HCT116 (cell line): ENCODE measurements around the gene HNRNPAB. TPM values are rescaled to one million over a fixed set of nuclear protein-coding genes. Genes with fewer than 3 reads are reported as not detected.

Experiments
- ATAC-seq: fragments of 200-7000 bp; cut with Tn5 transposase; 2 replicates; pipeline ENCODE4 v1.9.1; 2020; ENCODE audit warnings: mild to moderate bottlenecking, moderate library complexity
- BruUV-seq: library from RNA; stranded (reverse); fragments of 400-500 nt; replicated peaks from 2 replicates; lab custom pipeline; 2021; lab: Mats Ljungman, UMichigan
- CTCF ChIA-PET: fragments of 300-600 bp; sonication (Branson Sonifier 250); formaldehyde crosslinking; loops from one replicate; lab custom pipeline; 2021; ENCODE audit warnings: antibody characterized with exemption; lab: Charles Lee
- POLR2A ChIA-PET: fragments of 300-600, 350-600 bp; sonication (Branson Sonifier 250); formaldehyde crosslinking; loops from one replicate; lab custom pipeline; 2021; ENCODE audit warnings: antibody characterized with exemption; lab: Charles Lee
- RAD21 ChIA-PET, 2 experiments: fragments of 300-600 bp; sonication (Branson Sonifier 250); formaldehyde crosslinking; loops; one replicate each; lab custom pipeline; 2023; ENCODE audit warnings: low total read pairs in 2 of 2; ENCODE audit not compliant: uncharacterized antibody in 2 of 2, unreplicated experiment in 2 of 2, low non-redundant PET in 1 of 2; lab: Charles Lee
- DNase-seq: peaks from one replicate; pipeline ENCODE4 v3.0.0-alpha.2; 2010; ENCODE audit warnings: low read depth, low spot score
- H2AFZ ChIP-seq: fragments of 200-600 bp; shearing (Covaris generic), sonication (generic); 2 replicates; pipeline ENCODE4 v1.6.1; 2017; ENCODE audit warnings: low read depth, mixed run types, mixed read lengths, antibody characterized with exemption, low read length; ENCODE audit not compliant: poor library complexity, severe bottlenecking
- H3K27ac ChIP-seq: 2 replicates; pipeline ENCODE4 v1.5.1; 2012; ENCODE audit warnings: low read depth, low read length
- H3K27me3 ChIP-seq: fragments of 200-600 bp; sonication (generic); 2 replicates; pipeline ENCODE4 v1.6.1; 2016; ENCODE audit warnings: mixed run types, low read length, mixed read lengths; ENCODE audit not compliant: insufficient read depth
- H3K36me3 ChIP-seq, 2 experiments: fragments of 200-500 bp in 1 of 2; fragments of 200-600 bp in 1 of 2; sonication (Bioruptor generic) in 1 of 2; sonication (generic) in 1 of 2; 2 replicates each; pipeline versions ENCODE4 v1.5.1 to v1.6.1; 2014 to 2016; ENCODE audit warnings: low read length in 2 of 2, inconsistent platforms in 1 of 2, mixed read lengths in 1 of 2, mixed run types in 1 of 2; ENCODE audit not compliant: insufficient read depth in 2 of 2, control insufficient read depth in 1 of 2
- H3K4me1 ChIP-seq, 2 experiments: fragments of 200-600 bp in 1 of 2; sonication (generic) in 1 of 2; 2 replicates each; pipeline versions ENCODE4 v1.5.1 to v1.6.1; 2012 to 2017; ENCODE audit warnings: low read length in 2 of 2, inconsistent platforms in 1 of 2, mild to moderate bottlenecking in 1 of 2, mixed read lengths in 1 of 2, mixed run types in 1 of 2, moderate library complexity in 1 of 2; ENCODE audit not compliant: insufficient read depth in 2 of 2, control insufficient read depth in 1 of 2
- H3K4me2 ChIP-seq: fragments of 200-600 bp; sonication (generic); 2 replicates; pipeline ENCODE4 v1.6.1; 2017; ENCODE audit warnings: mixed run types, low read length, mixed read lengths
- H3K4me3 ChIP-seq, 2 experiments: fragments of 200-600 bp in 1 of 2; sonication (generic) in 1 of 2; replicated peaks in 1 of 2; 2 replicates each; pipeline ENCODE4 v1.5.1; 2011 to 2016; ENCODE audit warnings: low read length in 2 of 2, control low read depth in 1 of 2, low read depth in 1 of 2, mild to moderate bottlenecking in 1 of 2, mixed read lengths in 1 of 2, mixed run types in 1 of 2
- H3K79me2 ChIP-seq: fragments of 200-600 bp; sonication (generic); 2 replicates; pipeline ENCODE4 v1.6.1; 2017; ENCODE audit warnings: mild to moderate bottlenecking, mixed run types, low read length, moderate library complexity, mixed read lengths; ENCODE audit not compliant: insufficient read depth
- H3K9ac ChIP-seq: fragments of 200-600 bp; sonication (generic); 2 replicates; pipeline ENCODE4 v1.6.1; 2016; ENCODE audit warnings: low read length, mixed read lengths
- H3K9me2 ChIP-seq: fragments of 200-600 bp; sonication (generic), shearing (Covaris generic); 2 replicates; pipeline ENCODE4 v1.6.1; 2017; ENCODE audit warnings: mixed run types, mild to moderate bottlenecking, moderate library complexity; ENCODE audit not compliant: insufficient read depth
- H3K9me3 ChIP-seq, 2 experiments: fragments of 200-500 bp in 1 of 2; fragments of 200-600 bp in 1 of 2; sonication (Bioruptor generic) in 1 of 2; sonication (generic) in 1 of 2; 2 replicates each; pipeline ENCODE4 v1.6.1; 2014 to 2017; ENCODE audit warnings: low read length in 2 of 2, mixed read lengths in 2 of 2, inconsistent platforms in 1 of 2, low read depth in 1 of 2, mild to moderate bottlenecking in 1 of 2, mixed run types in 1 of 2, moderate library complexity in 1 of 2; ENCODE audit not compliant: control insufficient read depth in 1 of 2, insufficient read depth in 1 of 2
- H4K20me1 ChIP-seq: fragments of 200-600 bp; sonication (generic), shearing (Covaris generic); 2 replicates; pipeline ENCODE4 v1.6.1; 2017; ENCODE audit warnings: mixed run types, mild to moderate bottlenecking, moderate library complexity; ENCODE audit not compliant: insufficient read depth
- EGR1 ChIP-seq: IDR thresholded peaks from 2 replicates; pipeline ENCODE4 v1.6.1; 2012; ENCODE audit warnings: low read depth
- ELF1 ChIP-seq: IDR thresholded peaks from 2 replicates; pipeline ENCODE4 v1.6.1; 2012; ENCODE audit warnings: low read depth, borderline replicate concordance
- EZH2 ChIP-seq: fragments of 200-600 bp; sonication (generic); IDR thresholded peaks from 2 replicates; pipeline ENCODE4 v1.6.1; 2017; ENCODE audit warnings: antibody characterized with exemption, mixed run types
- JUND ChIP-seq: IDR thresholded peaks from 2 replicates; pipeline ENCODE4 v1.6.1; 2012
- POLR2A ChIP-seq: IDR thresholded peaks from 2 replicates; pipeline ENCODE4 v1.7.0; 2011; ENCODE audit warnings: borderline replicate concordance; ENCODE audit not compliant: insufficient read depth, insufficient read length; ENCODE audit errors: extremely low read depth
- POLR2AphosphoS5 ChIP-seq: IDR thresholded peaks from 2 replicates; pipeline ENCODE4 v1.6.1; 2011; ENCODE audit warnings: mild to moderate bottlenecking, low read depth, low read length, moderate library complexity
- RAD21 ChIP-seq: IDR thresholded peaks from 2 replicates; pipeline ENCODE4 v1.6.1; 2012; ENCODE audit warnings: low read depth, mild to moderate bottlenecking
- REST ChIP-seq: IDR thresholded peaks from 2 replicates; pipeline ENCODE4 v1.6.1; 2012; ENCODE audit warnings: low read depth
- SRF ChIP-seq: IDR thresholded peaks from 2 replicates; pipeline ENCODE4 v1.6.1; 2012; ENCODE audit warnings: low read depth
- TCF7L2 ChIP-seq: IDR thresholded peaks from 2 replicates; pipeline ENCODE4 v1.7.0; 2011; ENCODE audit warnings: borderline replicate concordance, inconsistent platforms; ENCODE audit not compliant: insufficient read depth, insufficient read length; ENCODE audit errors: extremely low read depth
- intact Hi-C: fragments of 100-400 bp; cut with micrococcal nuclease; formaldehyde crosslinking; loops from 2 replicates; pipeline ENCODE4 v1.10.0; 2022
- total RNA-seq: library from RNA; stranded (reverse); gene quantifications from one replicate; pipeline ENCODE4 v1.2.1, GENCODE V29; 2021; ENCODE audit not compliant: unreplicated experiment
- TF ChIP-seq, protein P1 (sequence below): IDR thresholded peaks from 2 replicates; pipeline ENCODE4 v1.6.1; 2012

HNRNPAB gene
- total RNA-seq, 1 experiment from 2014 or later, result 273 TPM

GRCh38 chr5:178207183-178207916 is 3.0 kb downstream of the HNRNPAB start:
- RAD21 ChIA-PET, result no interaction called here
- intact Hi-C loops, result no loop called here
- no TSS peak for BruUV-seq
- no peak for TF ChIP-seq EGR1
- TF ChIP-seq POLR2AphosphoS5, result peak; percentile 17; the same call in 1 of the 2 replicates
- Histone ChIP-seq H3K4me1 (peaks cover 13 to 39% of the 10 kb centered on the region in 2 experiments), H3K9me2 (no peaks in the 10 kb centered on the region), H4K20me1 (peaks cover 57% of the 10 kb centered on the region), H3K4me2 (peak overlapping the region; percentile 94), H3K36me3 (peaks cover 53 to 71% of the 10 kb centered on the region in 2 experiments), H2AFZ (no peak overlapping the region), H3K4me3 (no peak overlapping the region), H3K79me2 (peaks cover 82% of the 10 kb centered on the region), H3K27ac (peak overlapping the region; percentile 97; the same call in 1 of the 2 replicates), H3K9me3 (no peaks in the 10 kb centered on the region), H3K27me3 (no peaks in the 10 kb centered on the region), H3K9ac (no peak overlapping the region)
- DNase-seq (no peak), ATAC-seq (no peak)
- CTCF ChIA-PET, result interaction anchor here (2.4 kb wide), 1 partner anchor 10 kb away, joined by 6 read pairs; no protein-coding TSS in a partner anchor
- POLR2A ChIA-PET, result interaction anchor here (1.2 kb wide), 1 partner anchor 10 kb away, joined by 3 read pairs; no protein-coding TSS in a partner anchor

DNA sequence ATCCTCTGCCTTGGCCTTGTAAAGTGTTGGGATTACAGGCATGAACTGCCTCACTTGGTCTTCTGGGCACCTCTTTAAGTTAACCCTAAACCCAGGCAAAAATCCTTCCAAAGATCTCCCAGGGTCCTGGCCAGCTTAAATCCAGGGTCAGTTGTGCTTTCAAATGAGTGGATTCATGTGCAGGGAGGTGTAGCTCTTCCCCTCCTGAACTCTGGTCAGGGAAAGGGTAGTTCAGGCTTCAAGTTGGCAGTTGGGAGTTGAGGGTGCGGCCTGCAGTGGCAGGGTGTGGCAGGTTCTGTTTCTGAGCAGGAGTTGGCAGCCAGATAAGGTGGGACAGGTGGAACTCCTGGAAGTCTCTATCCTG is 3.6 kb downstream of the HNRNPAB start:
- intact Hi-C loops, result no loop called here
- TF ChIP-seq REST, result no peak
- no peak for TF ChIP-seq POLR2AphosphoS5
- TF ChIP-seq, protein P1, sequence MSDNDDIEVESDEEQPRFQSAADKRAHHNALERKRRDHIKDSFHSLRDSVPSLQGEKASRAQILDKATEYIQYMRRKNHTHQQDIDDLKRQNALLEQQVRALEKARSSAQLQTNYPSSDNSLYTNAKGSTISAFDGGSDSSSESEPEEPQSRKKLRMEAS, result no peak
- no peak for TF ChIP-seq JUND
- TF ChIP-seq SRF, result no peak
- no peak for TF ChIP-seq POLR2A
- TF ChIP-seq TCF7L2, result no peak
- no peak for TF ChIP-seq EZH2
- no peak for TF ChIP-seq ELF1
- no peak for TF ChIP-seq RAD21
- CTCF ChIA-PET, result interaction anchor here (2.4 kb wide), 1 partner anchor 11 kb away, joined by 6 read pairs; no protein-coding TSS in a partner anchor
- RAD21 ChIA-PET, result no interaction called here
- ATAC-seq (no peak), DNase-seq (no peak)
- Histone ChIP-seq H3K4me3 (no peak overlapping the region), H3K27me3 (no peaks in the 10 kb centered on the region), H3K9me3 (no peaks in the 10 kb centered on the region), H4K20me1 (peaks cover 57% of the 10 kb centered on the region), H3K79me2 (peaks cover 82% of the 10 kb centered on the region), H3K9ac (no peak overlapping the region), H3K27ac (peak overlapping the region; percentile 18; the same call in 1 of the 2 replicates), H3K9me2 (no peaks in the 10 kb centered on the region), H2AFZ (no peak overlapping the region), H3K36me3 (peaks cover 56 to 76% of the 10 kb centered on the region in 2 experiments), H3K4me2 (no peak overlapping the region), H3K4me1 (peaks cover 13 to 33% of the 10 kb centered on the region in 2 experiments)
- no TSS peak for BruUV-seq
- POLR2A ChIA-PET, result interaction anchor here (1.2 kb wide), 1 partner anchor 9 kb away, joined by 3 read pairs; no protein-coding TSS in a partner anchor
